GM18502 (cell line): ENCODE measurements around the gene SLC6A8.

Source experiments
- ATAC-seq: cut with Tn5 transposase; IDR thresholded peaks from one replicate; pipeline ENCODE4 v1.9.1; 2021; ENCODE audit warnings: mild to moderate bottlenecking; ENCODE audit not compliant: unreplicated experiment, poor library complexity

Gene SLC6A8

GRCh38 chrX:153647461-153648357 is 40.0 kb upstream of the SLC6A8 start:
- no peak for ATAC-seq

- ATAC-seq, result no peak
Observed at GRCh38 chrX:153648358-153649177, 39.2 kb upstream of the SLC6A8 start.

- ATAC-seq, result no peak
Observed at GRCh38 chrX:153649178-153649914, 38.4 kb upstream of the SLC6A8 start.

GRCh38 chrX:153649915-153650782 is 37.6 kb upstream of the SLC6A8 start:
- ATAC-seq, result no peak

- no peak for ATAC-seq
Observed at GRCh38 chrX:153650959-153651358, 36.8 kb upstream of the SLC6A8 start.

- peak; percentile 48 for ATAC-seq
Observed at GRCh38 chrX:153651540-153652079, 36.1 kb upstream of the SLC6A8 start.

- no peak for ATAC-seq
Observed at GRCh38 chrX:153653556-153653955, 34.2 kb upstream of the SLC6A8 start.

GRCh38 chrX:153657161-153657560 is 30.6 kb upstream of the SLC6A8 start:
- ATAC-seq, result no peak

- ATAC-seq, result no peak
Observed at GRCh38 chrX:153659268-153659667, 28.5 kb upstream of the SLC6A8 start.

GRCh38 chrX:153662266-153662665 is 25.5 kb upstream of the SLC6A8 start:
- ATAC-seq, result no peak

GRCh38 chrX:153665726-153666306 is 21.9 kb upstream of the SLC6A8 start:
- ATAC-seq, result no peak

- no peak for ATAC-seq
Observed at GRCh38 chrX:153667281-153667955, 20.3 kb upstream of the SLC6A8 start.

GRCh38 chrX:153667956-153668396 is 19.8 kb upstream of the SLC6A8 start:
- no peak for ATAC-seq

GRCh38 chrX:153668423-153669173 is 19.1 kb upstream of the SLC6A8 start:
- ATAC-seq, result no peak

GRCh38 chrX:153669174-153669890 is 18.4 kb upstream of the SLC6A8 start:
- ATAC-seq, result no peak

- ATAC-seq, result no peak
Observed at GRCh38 chrX:153669901-153670731, 17.6 kb upstream of the SLC6A8 start.
